A549 (cell line): ENCODE data around the gene RLN3. TPM values are rescaled to one million over a fixed set of nuclear protein-coding genes. Genes with fewer than 3 reads are reported as not detected.

Source experiments
- ATAC-seq, 2 experiments: fragments of 200-7000 bp in 1 of 2; fragments of >200 bp in 1 of 2; cut with Nextera tagmentation in 1 of 2; cut with Tn5 transposase in 1 of 2; 3 replicates each; pipeline versions ENCODE4 v1.8.0 to v1.9.1; 2018 to 2020; ENCODE audit warnings: mild to moderate bottlenecking in 1 of 2, moderate library complexity in 1 of 2
- CTCF ChIA-PET: fragments of 300-600 bp; sonication (Branson Sonifier 250); formaldehyde crosslinking; extraction: SDS; loops from one replicate; lab custom pipeline; 2021; ENCODE audit warnings: antibody characterized with exemption, inconsistent platforms; lab: Yijun Ruan, JAX
- POLR2A ChIA-PET: fragments of 350-600 bp; formaldehyde crosslinking; extraction: SDS; loops from one replicate; lab custom pipeline; 2021; ENCODE audit warnings: antibody characterized with exemption, inconsistent platforms; lab: Yijun Ruan, JAX
- DNase-seq, 2 experiments: peaks; one replicate each; pipeline versions ENCODE4 v3.0.0 to v3.0.0-alpha.2; 2011 to 2016; ENCODE audit warnings: low read depth in 1 of 2, low spot score in 1 of 2
- FAIRE-seq: peaks from 2 replicates; lab custom pipeline; 2011; peaks lifted over from hg19 to GRCh38; lab: Jason Lieb, UNC
- H3K27ac ChIP-seq, 2 experiments: fragments of >200 bp; sonication (Bioruptor Twin); formaldehyde crosslinking; 3 replicates each; pipeline ENCODE4 v1.5.1; 2016 to 2017
- H3K4me1 ChIP-seq: fragments of >200 bp; sonication (Bioruptor Twin); formaldehyde crosslinking; 3 replicates; pipeline ENCODE4 v1.6.1; 2016
- H3K4me2 ChIP-seq: fragments of >200 bp; sonication (Bioruptor Twin); formaldehyde crosslinking; 3 replicates; pipeline ENCODE4 v1.6.1; 2016
- H3K4me3 ChIP-seq: fragments of >200 bp; sonication (Bioruptor Twin); formaldehyde crosslinking; 3 replicates; pipeline ENCODE4 v1.5.1; 2016
- H3K9me3 ChIP-seq: fragments of >200 bp; sonication (Bioruptor Twin); formaldehyde crosslinking; 3 replicates; pipeline ENCODE4 v1.6.1; 2016
- CBX2 ChIP-seq: fragments of 200-600 bp; sonication (generic); IDR thresholded peaks from 2 replicates; pipeline ENCODE4 v1.6.1; 2016; ENCODE audit warnings: low read depth, mild to moderate bottlenecking, borderline replicate concordance
- CBX8 ChIP-seq: fragments of 200-600 bp; sonication (generic); IDR thresholded peaks from 2 replicates; pipeline ENCODE4 v1.6.1; 2016
- CHD4 ChIP-seq: fragments of 200-600 bp; sonication (generic); IDR thresholded peaks from 2 replicates; pipeline ENCODE4 v1.6.1; 2016; ENCODE audit warnings: antibody characterized with exemption, mild to moderate bottlenecking, borderline replicate concordance
- E2F6 ChIP-seq: IDR thresholded peaks from 2 replicates; pipeline ENCODE4 v1.6.1; 2012; ENCODE audit warnings: low read depth, borderline replicate concordance
- FOSL2 ChIP-seq, 2 experiments: fragments of 450-650 bp in 1 of 2; fragments of >200 bp in 1 of 2; sonication (Bioruptor Twin) in 1 of 2; formaldehyde crosslinking; IDR thresholded peaks; 2 replicates each; pipeline versions ENCODE4 v1.5.0 to v1.6.1; 2016 to 2020; ENCODE audit warnings: mild to moderate bottlenecking in 1 of 2, moderate library complexity in 1 of 2
- GATA3 ChIP-seq: IDR thresholded peaks from 2 replicates; pipeline ENCODE4 v1.6.1; 2012; ENCODE audit warnings: borderline replicate concordance
- HDAC2 ChIP-seq: fragments of 200-600 bp; sonication (generic); IDR thresholded peaks from 2 replicates; pipeline ENCODE4 v1.6.1; 2016
- HOXB13 ChIP-seq: fragments of 250-450 bp; sonication (Bioruptor Pico); IDR thresholded peaks from 2 replicates; pipeline ENCODE4 v1.5.0; 2020; ENCODE audit warnings: low read depth, mild to moderate bottlenecking, moderate library complexity
- HOXB5 ChIP-seq: fragments of 250-450 bp; sonication (Bioruptor Pico); IDR thresholded peaks from 2 replicates; pipeline ENCODE4 v1.5.0; 2020; ENCODE audit warnings: mild to moderate bottlenecking, moderate library complexity
- KDM1A ChIP-seq: fragments of 200-600 bp; sonication (generic); IDR thresholded peaks from 2 replicates; pipeline ENCODE4 v1.6.1; 2016; ENCODE audit warnings: low read depth, mild to moderate bottlenecking
- KDM5A ChIP-seq: fragments of 200-600 bp; sonication (generic); IDR thresholded peaks from 2 replicates; pipeline ENCODE4 v1.6.1; 2016; ENCODE audit warnings: antibody characterized with exemption, mild to moderate bottlenecking
- MAFK ChIP-seq: fragments of 450-650 bp; IDR thresholded peaks from 2 replicates; pipeline ENCODE4 v1.6.1; 2014; ENCODE audit not compliant: partially characterized antibody
- MAX ChIP-seq: IDR thresholded peaks from 2 replicates; pipeline ENCODE4 v1.6.1; 2012
- MAZ ChIP-seq: fragments of 150-350 bp; IDR thresholded peaks from 2 replicates; pipeline ENCODE4 v1.6.1; 2014; ENCODE audit warnings: antibody characterized with exemption, low read depth, low read length, borderline replicate concordance
- MYC ChIP-seq: IDR thresholded peaks from 2 replicates; pipeline ENCODE4 v1.6.1; 2012; ENCODE audit warnings: mild to moderate bottlenecking, inconsistent platforms, low read length, improper control_type of control experiment, borderline replicate concordance
- NR3C1 ChIP-seq: fragments of >200 bp; sonication (Bioruptor Twin); formaldehyde crosslinking; IDR thresholded peaks from 3 replicates; pipeline ENCODE4 v1.6.1; 2017
- PBX3 ChIP-seq: IDR thresholded peaks from 2 replicates; pipeline ENCODE4 v1.6.1; 2012
- ZFP36 ChIP-seq: fragments of 450-650 bp; IDR thresholded peaks from 2 replicates; pipeline ENCODE4 v1.6.1; 2014; ENCODE audit warnings: borderline replicate concordance; ENCODE audit not compliant: partially characterized antibody
- ZNF302 ChIP-seq: fragments of 250-450 bp; sonication (Bioruptor Pico); IDR thresholded peaks from 2 replicates; pipeline ENCODE4 v1.9.0; 2021; ENCODE audit warnings: inconsistent platforms, mild to moderate bottlenecking, moderate library complexity
- ZSCAN20 ChIP-seq: fragments of 250-450 bp; sonication (Bioruptor Pico); IDR thresholded peaks from 2 replicates; pipeline ENCODE4 v1.8.0; 2022; ENCODE audit warnings: mild to moderate bottlenecking, moderate library complexity
- WGBS: methylation state at CpG from one replicate; pipeline ENCODE4 v1.1.6; 2017; ENCODE audit errors: missing lambda C conversion rate; 5-methylcytosine and 5-hydroxymethylcytosine counted together
- polyA plus RNA-seq, 4 experiments: library from polyadenylated mRNA; depleted of rRNA in 3 of 4; stranded (reverse); fragments of >200 nt; fragmentation: RNase III in 1 of 4; extraction: RNeasy Plus Mini Kit Qiagen cat#74134 plus additional on column Dnase treatment in 1 of 4; gene quantifications; 2 replicates in 3 of 4; 3 replicates in 1 of 4; pipeline ENCODE4 v1.2.3, GENCODE V29; 2011 to 2017
- TF ChIP-seq, protein P1 (sequence below): fragments of 200-600 bp; sonication (generic); IDR thresholded peaks from 2 replicates; pipeline ENCODE4 v1.6.1; 2016; ENCODE audit warnings: antibody characterized with exemption, mild to moderate bottlenecking, moderate library complexity
- TF ChIP-seq, protein P2 (sequence below): fragments of >200 bp; sonication (Bioruptor Twin); formaldehyde crosslinking; IDR thresholded peaks from 2 replicates; pipeline ENCODE4 v1.6.1; 2016

Gene RLN3
- polyA plus RNA-seq, 2 of the 4 experiments (the other 2 are of a cell fraction): not detected

GRCh38 chr19:14063105-14063504 is 35.2 kb downstream of the RLN3 start:
- Histone ChIP-seq H3K27ac (no peak overlapping the region), H3K9me3 (no peaks in the 10 kb centered on the region)
- CTCF ChIA-PET: interaction anchor here (1.1 to 8.8 kb wide), 3 partner anchors 8 to 183 kb away, joined by 3 to 93 read pairs (median 3); partner anchors contain the start of gene MISP3
- TF ChIP-seq, protein P1, sequence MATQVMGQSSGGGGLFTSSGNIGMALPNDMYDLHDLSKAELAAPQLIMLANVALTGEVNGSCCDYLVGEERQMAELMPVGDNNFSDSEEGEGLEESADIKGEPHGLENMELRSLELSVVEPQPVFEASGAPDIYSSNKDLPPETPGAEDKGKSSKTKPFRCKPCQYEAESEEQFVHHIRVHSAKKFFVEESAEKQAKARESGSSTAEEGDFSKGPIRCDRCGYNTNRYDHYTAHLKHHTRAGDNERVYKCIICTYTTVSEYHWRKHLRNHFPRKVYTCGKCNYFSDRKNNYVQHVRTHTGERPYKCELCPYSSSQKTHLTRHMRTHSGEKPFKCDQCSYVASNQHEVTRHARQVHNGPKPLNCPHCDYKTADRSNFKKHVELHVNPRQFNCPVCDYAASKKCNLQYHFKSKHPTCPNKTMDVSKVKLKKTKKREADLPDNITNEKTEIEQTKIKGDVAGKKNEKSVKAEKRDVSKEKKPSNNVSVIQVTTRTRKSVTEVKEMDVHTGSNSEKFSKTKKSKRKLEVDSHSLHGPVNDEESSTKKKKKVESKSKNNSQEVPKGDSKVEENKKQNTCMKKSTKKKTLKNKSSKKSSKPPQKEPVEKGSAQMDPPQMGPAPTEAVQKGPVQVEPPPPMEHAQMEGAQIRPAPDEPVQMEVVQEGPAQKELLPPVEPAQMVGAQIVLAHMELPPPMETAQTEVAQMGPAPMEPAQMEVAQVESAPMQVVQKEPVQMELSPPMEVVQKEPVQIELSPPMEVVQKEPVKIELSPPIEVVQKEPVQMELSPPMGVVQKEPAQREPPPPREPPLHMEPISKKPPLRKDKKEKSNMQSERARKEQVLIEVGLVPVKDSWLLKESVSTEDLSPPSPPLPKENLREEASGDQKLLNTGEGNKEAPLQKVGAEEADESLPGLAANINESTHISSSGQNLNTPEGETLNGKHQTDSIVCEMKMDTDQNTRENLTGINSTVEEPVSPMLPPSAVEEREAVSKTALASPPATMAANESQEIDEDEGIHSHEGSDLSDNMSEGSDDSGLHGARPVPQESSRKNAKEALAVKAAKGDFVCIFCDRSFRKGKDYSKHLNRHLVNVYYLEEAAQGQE: no peak
- TF ChIP-seq ZSCAN20 (CRISPR knock-in tag) (no peak), MYC (no peak), CHD4 (no peak), E2F6 (no peak), HDAC2 (no peak), GATA3 (no peak), HOXB5 (CRISPR knock-in tag) (no peak), MAFK (no peak), PBX3 (no peak), KDM1A (no peak)
- TF ChIP-seq, all 56 proteins: peak for 0
- Histone ChIP-seq H3K4me1 (peaks cover 18% of the 10 kb centered on the region), H3K4me2 (no peak overlapping the region), H3K4me3 (no peak overlapping the region)
- POLR2A ChIA-PET: no interaction called here
- ATAC-seq (no peak), DNase-seq (no peak), FAIRE-seq (no peak)
- WGBS: 58% methylated on average over 7 of the region's 7 CpGs

- H3K4me2 ChIP-seq: no peak overlapping the region
- POLR2A ChIA-PET: no interaction called here
- ATAC-seq (no peak), FAIRE-seq (no peak), DNase-seq (no peak)
- no peak overlapping the region for H3K4me3 ChIP-seq
- H3K27ac ChIP-seq: no peak overlapping the region
- peaks cover 9% of the 10 kb centered on the region; the same call in 1 of the 3 replicates for H3K4me1 ChIP-seq
- CTCF ChIA-PET: no interaction called here
- no peaks in the 10 kb centered on the region for H3K9me3 ChIP-seq
- TF ChIP-seq FOSL2 (IDR thresholded peaks at IDR 0.05): no peak
- TF ChIP-seq FOSL2 (CRISPR knock-in tag; IDR thresholded peaks at IDR 0.05): no peak
- no peak for TF ChIP-seq GATA3
- TF ChIP-seq KDM5A: no peak
- TF ChIP-seq MAZ: no peak
- TF ChIP-seq CHD4: no peak
- TF ChIP-seq ZNF302 (CRISPR knock-in tag): no peak
- TF ChIP-seq CBX8: no peak
- TF ChIP-seq, protein P2, sequence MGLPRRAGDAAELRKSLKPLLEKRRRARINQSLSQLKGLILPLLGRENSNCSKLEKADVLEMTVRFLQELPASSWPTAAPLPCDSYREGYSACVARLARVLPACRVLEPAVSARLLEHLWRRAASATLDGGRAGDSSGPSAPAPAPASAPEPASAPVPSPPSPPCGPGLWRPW: no peak
- TF ChIP-seq HOXB13 (CRISPR knock-in tag): no peak
- TF ChIP-seq CBX2: no peak
- no peak for TF ChIP-seq HDAC2
- no peak for TF ChIP-seq NR3C1
- no peak for TF ChIP-seq MAX
- TF ChIP-seq ZFP36: no peak
- WGBS: 49% methylated on average over 2 of the region's 2 CpGs
Observed at GRCh38 chr19:14066134-14066533, 38.2 kb downstream of the RLN3 start.
